Mesenchymal stem cell (in vitro differentiated cells and primary cell): ENCODE data around the gene PDLIM1.

Experiments used
- DNase-seq: peaks from one replicate; pipeline ENCODE4 v3.0.0-alpha.2; 2013
- H2AFZ ChIP-seq: one replicate; pipeline ENCODE4 v1.6.1; 2013; ENCODE audit warnings: low read depth, mild to moderate bottlenecking, control low read depth, inconsistent platforms, low read length, moderate library complexity
- H2AK5ac ChIP-seq: 2 replicates; pipeline ENCODE4 v1.6.1; 2013; ENCODE audit warnings: low read length, moderate library complexity, mild to moderate bottlenecking, inconsistent platforms; ENCODE audit not compliant: severe bottlenecking
- H2BK120ac ChIP-seq: one replicate; pipeline ENCODE4 v1.6.1; 2013; ENCODE audit warnings: low read depth, mild to moderate bottlenecking, inconsistent platforms, low read length, moderate library complexity
- H2BK12ac ChIP-seq, 2 experiments: one replicate each; pipeline ENCODE4 v1.6.1; 2013; ENCODE audit warnings: inconsistent platforms in 2 of 2, low read length in 2 of 2, mild to moderate bottlenecking in 2 of 2, moderate library complexity in 2 of 2, control low read depth in 1 of 2
- H2BK15ac ChIP-seq: one replicate; pipeline ENCODE4 v1.6.1; 2013; ENCODE audit warnings: mild to moderate bottlenecking, low read depth, inconsistent platforms; ENCODE audit not compliant: poor library complexity, severe bottlenecking
- H2BK5ac ChIP-seq: 2 replicates; pipeline ENCODE4 v1.6.1; 2013; ENCODE audit warnings: low read depth, mild to moderate bottlenecking, low read length, control low read depth, inconsistent platforms; ENCODE audit not compliant: poor library complexity, severe bottlenecking
- H3K14ac ChIP-seq, 2 experiments: one replicate each; pipeline ENCODE4 v1.6.1; 2013; ENCODE audit warnings: inconsistent platforms in 2 of 2, low read length in 2 of 2, control low read depth in 1 of 2, mild to moderate bottlenecking in 1 of 2, moderate library complexity in 1 of 2
- H3K18ac ChIP-seq, 2 experiments: one replicate each; pipeline ENCODE4 v1.6.1; 2013; ENCODE audit warnings: inconsistent platforms in 2 of 2, low read length in 2 of 2, control low read depth in 1 of 2, low read depth in 1 of 2, mild to moderate bottlenecking in 1 of 2
- H3K23ac ChIP-seq, 2 experiments: one replicate each; pipeline ENCODE4 v1.6.1; 2013; ENCODE audit warnings: inconsistent platforms in 2 of 2, low read length in 2 of 2, mild to moderate bottlenecking in 2 of 2, moderate library complexity in 2 of 2, control low read depth in 1 of 2
- H3K27ac ChIP-seq: 2 replicates; pipeline ENCODE4 v1.5.1; 2013; ENCODE audit warnings: mild to moderate bottlenecking, moderate library complexity, low read length, control low read depth, inconsistent platforms; ENCODE audit not compliant: poor library complexity, severe bottlenecking
- H3K27me3 ChIP-seq, 2 experiments: 2 replicates each; pipeline versions ENCODE4 v1.6.1 to v1.7.0; 2013; ENCODE audit warnings: low read length in 2 of 2, mild to moderate bottlenecking in 2 of 2, moderate library complexity in 2 of 2, control low read depth in 1 of 2, inconsistent platforms in 1 of 2; ENCODE audit not compliant: control insufficient read depth in 1 of 2, insufficient read depth in 1 of 2
- H3K36me3 ChIP-seq, 2 experiments: 2 replicates each; pipeline versions ENCODE4 v1.6.1 to v1.7.0; 2013; ENCODE audit warnings: low read length in 2 of 2, control low read depth in 1 of 2, inconsistent platforms in 1 of 2, low read depth in 1 of 2, mild to moderate bottlenecking in 1 of 2; ENCODE audit not compliant: insufficient read depth in 2 of 2, control insufficient read depth in 1 of 2
- H3K4ac ChIP-seq, 2 experiments: one replicate each; pipeline ENCODE4 v1.6.1; 2013; ENCODE audit warnings: inconsistent platforms in 2 of 2, low read length in 2 of 2, mild to moderate bottlenecking in 2 of 2, moderate library complexity in 2 of 2, control low read depth in 1 of 2, low read depth in 1 of 2
- H3K4me1 ChIP-seq: 2 replicates; pipeline ENCODE4 v1.6.1; 2013; ENCODE audit warnings: low read depth, low read length, control low read depth; ENCODE audit not compliant: control insufficient read depth, insufficient read depth
- H3K4me2 ChIP-seq: 2 replicates; pipeline ENCODE4 v1.6.1; 2013; ENCODE audit warnings: low read length, mild to moderate bottlenecking, inconsistent platforms; ENCODE audit not compliant: poor library complexity, severe bottlenecking
- H3K4me3 ChIP-seq, 2 experiments: 2 replicates each; pipeline versions ENCODE4 v1.5.1 to v1.7.0; 2013; ENCODE audit warnings: low read length in 2 of 2, mild to moderate bottlenecking in 2 of 2, control low read depth in 1 of 2, low read depth in 1 of 2; ENCODE audit not compliant: insufficient read depth in 1 of 2
- H3K79me1 ChIP-seq: replicated peaks from 2 replicates; pipeline ENCODE4 v1.6.1; 2013; ENCODE audit warnings: mild to moderate bottlenecking, control low read depth, low read length, inconsistent platforms; ENCODE audit not compliant: poor library complexity, severe bottlenecking
- H3K9ac ChIP-seq: 2 replicates; pipeline ENCODE4 v1.7.0; 2013; ENCODE audit warnings: mild to moderate bottlenecking, low read length, moderate library complexity
- H3K9me3 ChIP-seq: 2 replicates; pipeline ENCODE4 v1.7.0; 2013; ENCODE audit warnings: mild to moderate bottlenecking, low read length; ENCODE audit not compliant: control insufficient read depth
- H4K8ac ChIP-seq: one replicate; pipeline ENCODE4 v1.6.1; 2013; ENCODE audit warnings: inconsistent platforms, mild to moderate bottlenecking, low read length, moderate library complexity
- H4K91ac ChIP-seq: one replicate; pipeline ENCODE4 v1.6.1; 2013; ENCODE audit warnings: mild to moderate bottlenecking, low read length, inconsistent platforms
- WGBS: methylation state at CpG from one replicate; pipeline ENCODE4 v1.1.7; 2013; ENCODE audit warnings: mixed read lengths; 5-methylcytosine and 5-hydroxymethylcytosine counted together

Gene PDLIM1

GRCh38 chr10:95220539-95220938 is 70.3 kb downstream of the PDLIM1 start:
- Histone ChIP-seq H4K8ac (no peak overlapping the region), H3K4me1 (peaks cover 2% of the 10 kb centered on the region), H3K9ac (no peak overlapping the region), H3K4me2 (no peak overlapping the region), H2BK120ac (no peak overlapping the region), H3K9me3 (no peaks in the 10 kb centered on the region), H3K27me3 (no peaks in the 10 kb centered on the region), H3K79me1 (no peaks in the 10 kb centered on the region), H2BK5ac (no peak overlapping the region), H3K23ac (no peak overlapping the region), H2AFZ (no peak overlapping the region), H3K18ac (no peak overlapping the region), H3K14ac (no peak overlapping the region), H2BK15ac (no peak overlapping the region), H3K4me3 (no peak overlapping the region), H3K36me3 (no peaks in the 10 kb centered on the region), H3K4ac (no peak overlapping the region), H2AK5ac (no peak overlapping the region), H3K27ac (no peak overlapping the region), H4K91ac (no peak overlapping the region), H2BK12ac (no peak overlapping the region)
- DNase-seq = no peak
- 100% methylated on average over 2 of the region's 3 CpGs for WGBS

- H3K27ac ChIP-seq = no peak overlapping the region
- no peak for DNase-seq
- H3K4me3 ChIP-seq = no peak overlapping the region
- H2BK120ac ChIP-seq = no peak overlapping the region
- WGBS = 80% methylated on average over 1 of the region's 1 CpG
- no peak overlapping the region for H4K91ac ChIP-seq
- no peak overlapping the region for H3K4me2 ChIP-seq
- H3K23ac ChIP-seq = no peak overlapping the region
- H2BK15ac ChIP-seq = no peak overlapping the region
- H4K8ac ChIP-seq = no peak overlapping the region
- no peak overlapping the region for H3K18ac ChIP-seq
- peaks cover 2% of the 10 kb centered on the region for H3K79me1 ChIP-seq
- no peak overlapping the region for H2AFZ ChIP-seq
- no peaks in the 10 kb centered on the region for H3K36me3 ChIP-seq
- H2AK5ac ChIP-seq = no peak overlapping the region
- no peak overlapping the region for H2BK5ac ChIP-seq
- no peaks in the 10 kb centered on the region for H3K9me3 ChIP-seq
- no peak overlapping the region for H3K14ac ChIP-seq
- peaks cover 4% of the 10 kb centered on the region for H3K4me1 ChIP-seq
- H2BK12ac ChIP-seq = no peak overlapping the region
- H3K27me3 ChIP-seq = no peaks in the 10 kb centered on the region
- no peak overlapping the region for H3K9ac ChIP-seq
- no peak overlapping the region for H3K4ac ChIP-seq
These were observed 73.3 kb downstream of the PDLIM1 start for GRCh38 chr10:95217476-95217875.

GRCh38 chr10:95214793-95215192 is 76.0 kb downstream of the PDLIM1 start:
- no peak overlapping the region for H3K9ac ChIP-seq
- WGBS = 22% methylated on average over 3 of the region's 3 CpGs
- no peak overlapping the region for H3K14ac ChIP-seq
- H2BK12ac ChIP-seq = no peak overlapping the region
- H3K36me3 ChIP-seq = no peaks in the 10 kb centered on the region
- no peak overlapping the region for H2BK120ac ChIP-seq
- no peak overlapping the region for H3K4me2 ChIP-seq
- H3K18ac ChIP-seq = no peak overlapping the region
- peaks cover 2% of the 10 kb centered on the region for H3K79me1 ChIP-seq
- no peak overlapping the region for H2AK5ac ChIP-seq
- no peak overlapping the region for H3K4ac ChIP-seq
- H4K91ac ChIP-seq = no peak overlapping the region
- H2BK15ac ChIP-seq = no peak overlapping the region
- H3K4me3 ChIP-seq = no peak overlapping the region
- no peaks in the 10 kb centered on the region for H3K27me3 ChIP-seq
- H3K27ac ChIP-seq = peak overlapping the region; percentile 78
- H3K9me3 ChIP-seq = no peaks in the 10 kb centered on the region
- H2BK5ac ChIP-seq = no peak overlapping the region
- H4K8ac ChIP-seq = no peak overlapping the region
- peaks cover 2% of the 10 kb centered on the region for H3K4me1 ChIP-seq
- no peak overlapping the region for H2AFZ ChIP-seq
- DNase-seq = peak; percentile 50
- H3K23ac ChIP-seq = no peak overlapping the region

- Histone ChIP-seq H4K91ac (no peak overlapping the region), H3K4me2 (no peak overlapping the region), H3K23ac (no peak overlapping the region), H3K4ac (no peak overlapping the region), H3K14ac (no peak overlapping the region), H3K9me3 (no peaks in the 10 kb centered on the region), H3K4me1 (peaks cover 2% of the 10 kb centered on the region), H3K27me3 (no peaks in the 10 kb centered on the region), H3K18ac (no peak overlapping the region), H2BK5ac (no peak overlapping the region), H2AK5ac (no peak overlapping the region), H3K9ac (no peak overlapping the region), H2AFZ (no peak overlapping the region), H2BK12ac (no peak overlapping the region), H3K36me3 (no peaks in the 10 kb centered on the region), H4K8ac (no peak overlapping the region), H3K79me1 (peaks cover 2% of the 10 kb centered on the region), H2BK15ac (no peak overlapping the region), H3K27ac (peak overlapping the region; percentile 78), H3K4me3 (no peak overlapping the region), H2BK120ac (no peak overlapping the region)
- no CpG with 5 or more reads among the region's 2 CpGs for WGBS
- no peak for DNase-seq
These were observed 76.4 kb downstream of the PDLIM1 start for GRCh38 chr10:95214369-95214768.
